Activated T-cell treated with anti-CD3 and anti-CD28 coated beads, Interleukin-2, amount 50 U/mL, for 72 hours (primary cell): Measurements from ENCODE around the gene FNDC1. TPM values are rescaled to one million over a fixed set of nuclear protein-coding genes. Genes with fewer than 3 reads are reported as not detected.

Source experiments
- ATAC-seq, 2 donors: fragments of 150-1000 bp; cut with Tn5 transposase; replicated peaks in 1 of 2; 2 replicates each; pipeline ENCODE4 v1.10.0; 2021; ENCODE audit warnings: moderate library complexity in 2 of 2, mild to moderate bottlenecking in 1 of 2
- DNase-seq, 2 donors: peaks; one replicate each; pipeline ENCODE4 v3.0.0; 2021 to 2022; ENCODE audit warnings: mixed read lengths in 1 of 2
- H3K27ac Mint-ChIP-seq: one replicate; pipeline ENCODE4 v1.8.0; 2022; ENCODE audit warnings: mild to moderate bottlenecking, moderate library complexity, mixed read lengths
- H3K27me3 Mint-ChIP-seq: one replicate; pipeline ENCODE4 v1.8.0; 2022; ENCODE audit warnings: low read depth, mixed read lengths
- H3K36me3 Mint-ChIP-seq, 2 donors: one replicate each; pipeline ENCODE4 v1.8.0; 2022; ENCODE audit warnings: mixed read lengths in 2 of 2, mild to moderate bottlenecking in 1 of 2; ENCODE audit not compliant: insufficient read depth in 2 of 2
- H3K4me1 Mint-ChIP-seq: one replicate; pipeline ENCODE4 v1.8.0; 2022; ENCODE audit warnings: low read depth, mixed read lengths
- H3K4me3 Mint-ChIP-seq, 2 donors: one replicate each; pipeline ENCODE4 v1.8.0; 2022; ENCODE audit warnings: mild to moderate bottlenecking in 2 of 2, mixed read lengths in 2 of 2, moderate library complexity in 2 of 2
- H3K9me3 Mint-ChIP-seq, 2 donors: one replicate each; pipeline ENCODE4 v1.8.0; 2022; ENCODE audit warnings: mixed read lengths in 2 of 2
- total RNA-seq, 2 donors: library from RNA; stranded (reverse); gene quantifications; one replicate each; pipeline ENCODE4 v1.2.3, GENCODE V29; 2022

FNDC1 gene
- total RNA-seq, 2 donors from 2014 or later = 0.30 TPM; not detected in 1

- H3K9me3 Mint-ChIP-seq = no peaks in the 10 kb centered on the region
- ATAC-seq (no peak), DNase-seq (no peak)
- H3K4me3 Mint-ChIP-seq = no peak overlapping the region
- no peaks in the 10 kb centered on the region for H3K36me3 Mint-ChIP-seq
- no peak overlapping the region for H3K27ac Mint-ChIP-seq
- H3K4me1 Mint-ChIP-seq = no peaks in the 10 kb centered on the region
- peaks cover 32% of the 10 kb centered on the region for H3K27me3 Mint-ChIP-seq
Observed at GRCh38 chr6:159301277-159301676, 132.1 kb downstream of the FNDC1 start.

- Mint-ChIP-seq H3K4me1 (no peaks in the 10 kb centered on the region), H3K27ac (no peak overlapping the region), H3K27me3 (peaks cover 40% of the 10 kb centered on the region), H3K4me3 (no peak overlapping the region), H3K9me3 (no peaks in the 10 kb centered on the region), H3K36me3 (no peaks in the 10 kb centered on the region)
- ATAC-seq (no peak), DNase-seq (no peak)
Observed at GRCh38 chr6:159301810-159302593, 132.8 kb downstream of the FNDC1 start.

- Mint-ChIP-seq H3K36me3 (no peaks in the 10 kb centered on the region), H3K4me1 (no peaks in the 10 kb centered on the region), H3K9me3 (no peaks in the 10 kb centered on the region), H3K4me3 (no peak overlapping the region), H3K27me3 (peaks cover 37% of the 10 kb centered on the region), H3K27ac (no peak overlapping the region)
- DNase-seq = no peak
- ATAC-seq = no peak
Observed at GRCh38 chr6:159302594-159302992, 133.4 kb downstream of the FNDC1 start.

GRCh38 chr6:159303159-159303558, 134.0 kb downstream of the FNDC1 start:
- no peaks in the 10 kb centered on the region for H3K9me3 Mint-ChIP-seq
- no peaks in the 10 kb centered on the region for H3K36me3 Mint-ChIP-seq
- no peak overlapping the region for H3K4me3 Mint-ChIP-seq
- peaks cover 32% of the 10 kb centered on the region for H3K27me3 Mint-ChIP-seq
- DNase-seq (no peak), ATAC-seq (no peak)
- H3K4me1 Mint-ChIP-seq = no peaks in the 10 kb centered on the region
- H3K27ac Mint-ChIP-seq = no peak overlapping the region

GRCh38 chr6:159303784-159304183, 134.6 kb downstream of the FNDC1 start:
- Mint-ChIP-seq H3K27me3 (peaks cover 32% of the 10 kb centered on the region), H3K36me3 (no peaks in the 10 kb centered on the region), H3K4me3 (no peak overlapping the region), H3K4me1 (no peaks in the 10 kb centered on the region), H3K27ac (no peak overlapping the region), H3K9me3 (no peaks in the 10 kb centered on the region)
- DNase-seq (no peak), ATAC-seq (no peak)

GRCh38 chr6:159304641-159305040, 135.4 kb downstream of the FNDC1 start:
- no peaks in the 10 kb centered on the region for H3K36me3 Mint-ChIP-seq
- no peaks in the 10 kb centered on the region for H3K4me1 Mint-ChIP-seq
- peaks cover 32% of the 10 kb centered on the region for H3K27me3 Mint-ChIP-seq
- DNase-seq (no peak), ATAC-seq (no peak)
- no peak overlapping the region for H3K27ac Mint-ChIP-seq
- no peak overlapping the region for H3K4me3 Mint-ChIP-seq
- H3K9me3 Mint-ChIP-seq = no peaks in the 10 kb centered on the region

- Mint-ChIP-seq H3K27ac (no peak overlapping the region), H3K36me3 (no peaks in the 10 kb centered on the region), H3K4me3 (no peak overlapping the region), H3K27me3 (peaks cover 32% of the 10 kb centered on the region), H3K4me1 (no peaks in the 10 kb centered on the region), H3K9me3 (no peaks in the 10 kb centered on the region)
- DNase-seq (no peak), ATAC-seq (no peak)
Observed at GRCh38 chr6:159305159-159305558, 136.0 kb downstream of the FNDC1 start.

- Mint-ChIP-seq H3K27me3 (peaks cover 32% of the 10 kb centered on the region), H3K4me3 (no peak overlapping the region), H3K27ac (no peak overlapping the region)
Observed at GRCh38 chr6:159305804-159306537, 136.8 kb downstream of the FNDC1 start.

GRCh38 chr6:159307246-159307790, 138.1 kb downstream of the FNDC1 start:
- DNase-seq = no peak
- Mint-ChIP-seq H3K4me3 (no peak overlapping the region), H3K27me3 (peaks cover 32% of the 10 kb centered on the region), H3K4me1 (no peaks in the 10 kb centered on the region), H3K27ac (no peak overlapping the region), H3K9me3 (no peaks in the 10 kb centered on the region), H3K36me3 (no peaks in the 10 kb centered on the region)
- no peak for ATAC-seq

More at GRCh38 chr6:159305804-159306537, 136.8 kb downstream of the FNDC1 start:
- Mint-ChIP-seq H3K36me3 (no peaks in the 10 kb centered on the region), H3K4me1 (no peaks in the 10 kb centered on the region), H3K9me3 (no peaks in the 10 kb centered on the region)
- ATAC-seq (no peak), DNase-seq (no peak)

GRCh38 chr6:159308198-159308597, 139.0 kb downstream of the FNDC1 start:
- ATAC-seq (no peak), DNase-seq (no peak)
- Mint-ChIP-seq H3K9me3 (no peaks in the 10 kb centered on the region), H3K4me1 (no peaks in the 10 kb centered on the region), H3K27me3 (peaks cover 26% of the 10 kb centered on the region), H3K27ac (no peak overlapping the region), H3K4me3 (no peak overlapping the region), H3K36me3 (no peaks in the 10 kb centered on the region)

- no peak overlapping the region for H3K4me3 Mint-ChIP-seq
- no peaks in the 10 kb centered on the region for H3K4me1 Mint-ChIP-seq
- DNase-seq (no peak), ATAC-seq (no peak)
- H3K9me3 Mint-ChIP-seq = no peaks in the 10 kb centered on the region
- no peaks in the 10 kb centered on the region for H3K36me3 Mint-ChIP-seq
- H3K27me3 Mint-ChIP-seq = peaks cover 20% of the 10 kb centered on the region
- H3K27ac Mint-ChIP-seq = no peak overlapping the region
Observed at GRCh38 chr6:159309723-159310122, 140.5 kb downstream of the FNDC1 start.

- ATAC-seq (no peak), DNase-seq (no peak)
- Mint-ChIP-seq H3K4me3 (no peak overlapping the region), H3K9me3 (no peaks in the 10 kb centered on the region), H3K27me3 (peaks cover 4% of the 10 kb centered on the region), H3K4me1 (no peaks in the 10 kb centered on the region), H3K36me3 (no peaks in the 10 kb centered on the region), H3K27ac (no peak overlapping the region)
Observed at GRCh38 chr6:159311618-159312017, 142.4 kb downstream of the FNDC1 start.

- Mint-ChIP-seq H3K27me3 (no peaks in the 10 kb centered on the region), H3K9me3 (no peaks in the 10 kb centered on the region), H3K27ac (no peak overlapping the region), H3K4me3 (no peak overlapping the region), H3K36me3 (no peaks in the 10 kb centered on the region), H3K4me1 (no peaks in the 10 kb centered on the region)
- ATAC-seq (no peak), DNase-seq (no peak)
Observed at GRCh38 chr6:159312206-159312605, 143.0 kb downstream of the FNDC1 start.
